ENCODE data around the gene METTL1. TPM values are rescaled to one million over a fixed set of nuclear protein-coding genes. Genes with fewer than 3 reads are reported as not detected.
A peak's percentile ranks its signal among the peaks of the same experiment; 100 is the strongest.

Gene METTL1
- total and polyA plus RNA-seq, 2 experiments from 2014 or later: 18.9 to 39.5 TPM

GRCh38 chr12:57746025-57746424 lies 25.9 kb downstream of the METTL1 start (continued):
- TF ChIP-seq ZNF462 (CRISPR knock-in tag; IDR thresholded peaks at IDR 0.05): no peak
- TF ChIP-seq ETS1 (IDR thresholded peaks at IDR 0.05): no peak
- no peak for TF ChIP-seq POLR2AphosphoS5 (IDR thresholded peaks at IDR 0.05; ENCODE audit: low read depth)
- no peak for TF ChIP-seq JUNB (IDR thresholded peaks at IDR 0.05; ENCODE audit: unreplicated experiment)
- TF ChIP-seq ZNF331 (CRISPR knock-in tag; IDR thresholded peaks at IDR 0.05; ENCODE audit: low read depth): no peak
- TF ChIP-seq NANOG (IDR thresholded peaks at IDR 0.05; ENCODE audit: borderline replicate concordance): no peak
- no peak for TF ChIP-seq EZH2phosphoT487 (IDR thresholded peaks at IDR 0.05; ENCODE audit: unreplicated experiment)
- TF ChIP-seq EZH2 (IDR thresholded peaks at IDR 0.05; ENCODE audit: low read depth, unreplicated experiment): no peak
- TF ChIP-seq ZNF114 (CRISPR knock-in tag; IDR thresholded peaks at IDR 0.05): no peak

- H2AFZ ChIP-seq: no peak overlapping the region
- peaks cover 35% of the 10 kb centered on the region for H3F3A ChIP-seq (replicated peaks; ENCODE audit: low read depth)
- peaks cover 11% of the 10 kb centered on the region for H3K79me2 ChIP-seq (replicated peaks; ENCODE audit: insufficient read depth)
- H3K4me1 Mint-ChIP-seq: peaks cover 14% of the 10 kb centered on the region
- peaks cover 35% of the 10 kb centered on the region for H3K27me3 ChIP-seq (ENCODE audit: insufficient read depth)
- H3K9me2 ChIP-seq (ENCODE audit: insufficient read depth): no peaks in the 10 kb centered on the region
- peak overlapping the region; percentile 99 for H3K27ac Mint-ChIP-seq
- peaks cover 33% of the 10 kb centered on the region for H3K27me3 Mint-ChIP-seq (ENCODE audit: insufficient read depth, low read depth, poor library complexity)
- peak overlapping the region; percentile 80 for H3K4me2 ChIP-seq
- peak overlapping the region; percentile 93 for H3K4me3 Mint-ChIP-seq
- ATAC-seq (peak; percentile 22), DNase-seq (ENCODE audit: low spot score) (no peak)
- peaks cover 19% of the 10 kb centered on the region for H3K36me3 ChIP-seq (ENCODE audit: insufficient read depth)
- H3K9me3 Mint-ChIP-seq: no peaks in the 10 kb centered on the region; the same call in 2 of the 3 replicates
- TF ChIP-seq POLR2AphosphoS5 (IDR thresholded peaks at IDR 0.05; ENCODE audit: low read depth) (peak; percentile 21; the same call in 1 of the 2 replicates), EZH2 (IDR thresholded peaks at IDR 0.05; ENCODE audit: low read depth, unreplicated experiment) (no peak)
- no peaks in the 10 kb centered on the region; the same call in 1 of the 2 replicates for H4K20me1 ChIP-seq (replicated peaks; ENCODE audit: insufficient read depth)
- H3K36me3 Mint-ChIP-seq (ENCODE audit: low read depth): peaks cover 48% of the 10 kb centered on the region
- H3K4me1 ChIP-seq (ENCODE audit: insufficient read depth): peaks cover 3% of the 10 kb centered on the region; the same call in 1 of the 2 replicates
- H3K4me3 ChIP-seq: peak overlapping the region; percentile 67
- peak overlapping the region; percentile 68; the same call in 1 of the 2 replicates for H3K27ac ChIP-seq (ENCODE audit: low read depth)
These were observed 26.4 kb downstream of the METTL1 start for GRCh38 chr12:57745485-57745881.
